Activated CD4-positive, alpha-beta T cell treated with anti-CD3 and anti-CD28 coated beads for 48 hours (primary cell): ENCODE results near the gene CTNNA3.

Experiments
- DNase-seq: peaks from one replicate; pipeline ENCODE4 v3.0.0-alpha.2; 2020

The CTNNA3 gene

GRCh38 chr10:65952086-65952485, 1743.9 kb downstream of the CTNNA3 start:
- no peak for DNase-seq

DNA sequence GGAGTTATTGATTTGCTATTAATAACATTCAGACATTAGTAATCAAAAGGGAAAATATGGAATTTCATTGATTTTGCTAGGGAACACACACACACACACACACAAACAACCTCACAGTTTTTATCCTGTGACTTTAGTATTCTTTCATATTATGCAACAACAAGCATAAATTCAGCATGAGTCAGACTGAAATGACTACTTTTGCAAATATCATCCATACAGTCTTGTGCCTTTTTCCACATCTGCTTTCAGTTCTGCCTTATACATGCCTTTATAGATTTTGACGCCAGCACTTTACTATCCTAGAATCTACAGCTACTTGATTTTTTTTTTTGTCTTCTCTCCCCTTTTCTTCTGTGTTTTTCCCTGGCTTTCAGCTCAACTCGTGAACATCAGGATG, 1745.9 kb downstream of the CTNNA3 start:
- DNase-seq, result no peak

- no peak for DNase-seq
Measured at GRCh38 chr10:65949526-65949925, 1746.5 kb downstream of the CTNNA3 start.

DNA sequence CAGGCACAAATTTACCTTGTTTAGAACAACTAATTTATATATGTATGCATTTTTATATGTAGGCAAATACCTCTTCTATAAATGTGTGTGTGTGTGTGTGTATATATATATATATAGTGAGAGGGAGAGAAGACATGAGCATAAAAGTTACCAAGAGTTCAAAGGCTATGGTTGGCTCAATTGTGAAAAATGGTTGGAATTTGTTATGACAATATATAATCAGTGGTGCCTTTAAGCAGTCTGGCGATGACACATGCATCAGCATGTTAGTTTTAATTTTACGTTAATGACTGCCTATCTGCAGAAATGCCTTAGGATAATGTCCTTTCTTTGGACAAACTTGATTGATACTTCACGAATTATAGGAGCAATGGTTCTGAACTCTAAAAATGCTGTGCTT, 1750.9 kb downstream of the CTNNA3 start:
- no peak for DNase-seq

DNA sequence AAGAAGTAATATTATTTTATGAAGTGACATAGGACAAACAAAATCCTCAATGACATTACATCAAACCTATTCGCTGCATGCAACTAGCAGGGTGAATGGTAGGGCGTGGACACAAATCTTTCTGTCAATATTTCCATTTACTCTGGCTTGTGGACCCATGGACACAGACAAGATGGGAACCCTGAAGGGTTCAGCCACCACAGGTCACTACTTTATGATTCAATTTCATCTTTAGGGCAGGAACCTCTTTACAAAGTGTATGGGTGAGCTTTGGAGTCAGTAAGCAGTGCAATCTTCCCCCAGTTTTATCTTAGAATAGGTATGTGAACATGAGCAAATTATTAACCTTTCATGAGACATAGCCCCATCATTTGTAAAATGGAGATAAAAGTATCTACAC, 1752.5 kb downstream of the CTNNA3 start:
- no peak for DNase-seq

GRCh38 chr10:65940816-65941662, 1755.0 kb downstream of the CTNNA3 start:
- DNase-seq, result no peak

GRCh38 chr10:65940105-65940504, 1755.9 kb downstream of the CTNNA3 start:
- no peak for DNase-seq

DNA sequence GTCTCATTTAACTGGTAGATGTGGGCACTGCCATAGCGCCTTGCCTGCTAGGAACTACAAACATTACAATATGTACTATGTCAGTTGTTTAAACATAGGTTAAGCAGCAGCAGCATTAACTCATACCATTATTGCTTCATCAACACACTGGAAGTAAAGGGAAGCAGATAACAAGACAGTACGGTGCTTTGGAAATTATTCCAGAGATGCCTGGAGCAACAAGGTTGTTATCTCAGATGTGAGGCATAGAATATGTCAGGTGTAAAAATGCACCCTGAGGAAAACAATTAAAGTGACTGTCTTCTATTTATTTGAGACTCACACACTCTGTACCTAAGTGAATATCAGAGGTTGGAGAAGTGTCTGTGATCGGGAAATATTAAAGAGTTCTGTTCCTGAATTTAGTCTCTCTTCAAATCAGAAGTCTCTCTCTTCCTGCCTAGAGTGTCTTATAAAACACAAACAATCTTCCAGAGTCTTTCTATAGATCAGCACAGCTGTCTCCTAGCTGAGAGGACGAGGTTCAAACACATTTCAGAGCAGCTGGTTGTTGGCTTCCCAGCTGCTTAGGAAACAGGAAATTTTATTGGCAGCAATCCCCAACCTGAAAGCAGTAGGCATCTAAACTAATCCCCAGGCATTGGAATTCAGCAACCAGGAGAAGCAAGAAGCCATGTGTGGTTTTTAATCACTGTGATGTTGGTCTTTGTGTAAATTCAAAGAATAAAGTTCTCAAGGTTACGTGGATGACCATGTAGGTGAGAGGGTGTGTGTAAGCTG, 1764.5 kb downstream of the CTNNA3 start:
- DNase-seq, result no peak

- no peak for DNase-seq
Measured at GRCh38 chr10:65911151-65911835, 1784.7 kb downstream of the CTNNA3 start.

DNA sequence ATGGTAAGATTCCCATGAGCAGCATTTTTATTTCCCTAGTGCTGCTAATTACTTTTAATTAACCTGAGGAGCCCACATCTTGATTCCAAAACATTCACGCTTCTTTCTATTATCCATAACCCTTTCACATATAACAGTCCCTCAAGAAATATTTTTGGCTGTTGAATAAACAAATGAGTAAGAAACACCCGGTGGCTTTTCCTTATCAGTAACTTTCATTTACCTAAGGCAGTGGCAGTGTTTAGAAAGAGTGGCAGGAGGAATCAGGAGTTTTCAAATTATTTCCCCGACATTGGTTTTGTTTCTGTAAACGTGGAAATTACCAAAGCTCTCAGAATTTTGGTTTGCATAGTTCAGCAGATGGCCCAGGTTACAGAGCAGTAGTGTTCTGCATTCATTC, 1785.8 kb downstream of the CTNNA3 start:
- DNase-seq, result no peak

DNA sequence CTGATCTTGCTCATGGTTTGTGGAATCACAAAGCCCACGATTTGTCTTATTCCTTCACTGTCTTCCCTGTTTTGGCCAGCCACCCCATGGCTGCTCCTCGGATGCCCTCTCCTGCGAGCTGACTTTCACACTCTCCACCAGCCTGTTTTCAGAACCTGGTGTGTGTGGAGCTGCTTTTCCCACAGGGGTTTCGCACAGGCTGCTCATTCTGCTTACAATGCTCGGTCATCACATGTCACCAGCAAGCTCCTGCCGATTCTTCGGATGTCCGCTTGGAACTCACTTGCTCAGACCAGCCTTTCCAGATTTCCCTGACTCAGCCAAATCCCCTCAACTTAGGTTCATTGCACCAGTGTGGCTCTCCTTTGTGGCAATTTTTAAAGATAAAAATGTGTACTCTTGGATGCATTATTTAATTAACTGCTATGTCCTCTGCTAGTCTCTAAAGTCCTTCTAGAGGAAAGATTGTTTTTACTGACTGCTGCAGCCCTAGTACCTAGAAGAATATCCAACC, 1788.7 kb downstream of the CTNNA3 start:
- no peak for DNase-seq

DNA sequence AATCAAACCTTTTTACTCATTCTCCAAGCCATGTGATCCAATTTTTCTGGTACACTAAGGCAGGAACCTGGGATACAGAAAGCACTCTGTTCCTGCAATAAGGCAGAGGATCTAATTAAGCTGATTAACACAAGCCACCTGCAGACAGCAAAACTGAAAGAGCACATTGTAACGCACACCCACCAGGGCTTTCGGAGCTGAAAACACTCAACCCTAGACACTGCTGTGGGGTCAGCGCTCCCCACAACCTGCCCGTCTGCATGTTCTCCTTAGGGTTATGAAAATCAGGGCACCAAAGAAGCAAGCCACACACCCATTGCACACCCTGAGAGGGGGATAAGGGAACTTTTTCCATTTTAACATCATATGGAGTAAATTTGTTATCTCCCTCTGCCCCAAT, 1792.4 kb downstream of the CTNNA3 start:
- no peak for DNase-seq

GRCh38 chr10:65900271-65900670, 1795.7 kb downstream of the CTNNA3 start:
- no peak for DNase-seq

- no peak for DNase-seq
Measured at GRCh38 chr10:65898055-65898454, 1797.9 kb downstream of the CTNNA3 start.

DNA sequence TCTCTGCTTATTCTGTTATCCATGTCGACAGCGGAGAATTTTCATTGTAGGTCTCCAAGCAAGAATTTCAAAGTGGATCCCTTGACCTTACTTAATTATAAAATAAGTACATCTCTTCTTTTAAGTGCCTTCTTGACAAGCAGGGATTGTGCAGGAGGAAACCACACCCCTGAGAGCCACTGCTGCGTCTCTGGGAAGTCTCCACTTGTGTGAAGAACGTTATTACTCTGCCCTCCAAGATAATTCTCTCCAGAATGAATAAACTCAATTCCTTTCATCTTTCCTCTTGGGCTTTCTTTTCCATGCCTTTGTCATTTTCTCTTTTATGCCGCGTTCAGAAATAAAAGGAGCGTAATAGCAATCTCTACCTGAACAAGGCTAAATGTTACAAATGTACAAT, 1801.0 kb downstream of the CTNNA3 start:
- DNase-seq, result no peak

- no peak for DNase-seq
Measured at GRCh38 chr10:65894379-65894778, 1801.6 kb downstream of the CTNNA3 start.

GRCh38 chr10:65893676-65894075, 1802.3 kb downstream of the CTNNA3 start:
- DNase-seq, result no peak

DNA sequence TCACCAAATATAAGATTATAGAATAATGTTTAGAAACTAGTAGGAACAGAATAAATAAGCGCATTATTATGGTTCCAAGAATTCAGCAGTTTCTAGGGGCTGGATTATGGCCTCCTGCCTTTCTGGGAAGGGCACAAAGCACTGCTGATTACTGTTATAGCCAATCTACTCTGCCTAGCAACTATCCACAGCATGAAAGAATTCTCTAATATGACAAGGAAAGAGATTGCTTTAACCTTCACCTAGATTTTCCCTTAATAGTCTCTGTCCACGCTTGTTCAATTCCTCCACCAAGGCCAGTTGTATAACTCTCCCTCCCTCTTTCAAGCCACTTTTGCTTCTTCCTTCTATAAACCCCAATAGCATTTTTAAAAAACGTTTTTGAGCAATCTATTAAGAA, 1803.7 kb downstream of the CTNNA3 start:
- DNase-seq, result no peak

- no peak for DNase-seq
Measured at GRCh38 chr10:65891073-65891981, 1804.7 kb downstream of the CTNNA3 start.

GRCh38 chr10:65864529-65864928, 1831.5 kb downstream of the CTNNA3 start:
- DNase-seq, result no peak

- DNase-seq, result no peak
Measured at GRCh38 chr10:65864036-65864435, 1832.0 kb downstream of the CTNNA3 start.
